IPS-15b (cell line): ENCODE results near the gene IAH1.

Experiments
- H3K27me3 ChIP-seq: one replicate; pipeline ENCODE4 v1.6.1; 2013; ENCODE audit warnings: low read length; ENCODE audit not compliant: control insufficient read depth, insufficient read depth
- H3K36me3 ChIP-seq: one replicate; pipeline ENCODE4 v1.6.1; 2013; ENCODE audit warnings: low read length; ENCODE audit not compliant: control insufficient read depth, insufficient read depth
- H3K4me1 ChIP-seq: one replicate; pipeline ENCODE4 v1.6.1; 2013; ENCODE audit warnings: mild to moderate bottlenecking, low read length; ENCODE audit not compliant: control insufficient read depth, insufficient read depth
- H3K4me3 ChIP-seq: one replicate; pipeline ENCODE4 v1.5.1; 2013; ENCODE audit warnings: low read depth, low read length
- H3K9ac ChIP-seq: one replicate; pipeline ENCODE4 v1.6.1; 2013; ENCODE audit warnings: low read depth, mild to moderate bottlenecking, low read length
- H3K9me3 ChIP-seq: one replicate; pipeline ENCODE4 v1.6.1; 2013; ENCODE audit warnings: mild to moderate bottlenecking, low read length; ENCODE audit not compliant: control insufficient read depth, insufficient read depth

IAH1 gene

DNA sequence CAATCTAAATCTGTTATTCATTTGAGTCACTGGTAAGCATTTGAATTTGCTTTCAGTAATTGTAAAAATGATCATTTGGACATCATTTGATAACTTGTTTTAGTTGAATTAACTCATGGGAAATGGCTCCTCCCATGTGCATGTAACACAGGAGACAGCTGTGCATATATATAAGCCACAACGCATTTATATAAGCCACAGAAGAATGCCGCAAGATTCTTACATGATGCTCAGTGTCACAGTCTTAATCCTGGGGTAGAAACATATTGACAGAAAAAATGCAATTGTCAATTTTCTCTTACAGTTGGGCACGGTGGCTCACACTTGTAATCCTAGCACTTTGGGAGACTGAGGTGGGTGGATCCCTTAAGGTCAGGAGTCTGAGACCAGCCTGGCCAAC lies 13.3 kb upstream of the IAH1 start:
- Histone ChIP-seq H3K36me3 (peaks cover 6% of the 10 kb centered on the region), H3K4me3 (no peak overlapping the region), H3K4me1 (no peaks in the 10 kb centered on the region), H3K9me3 (no peaks in the 10 kb centered on the region), H3K27me3 (no peaks in the 10 kb centered on the region), H3K9ac (no peak overlapping the region)

DNA sequence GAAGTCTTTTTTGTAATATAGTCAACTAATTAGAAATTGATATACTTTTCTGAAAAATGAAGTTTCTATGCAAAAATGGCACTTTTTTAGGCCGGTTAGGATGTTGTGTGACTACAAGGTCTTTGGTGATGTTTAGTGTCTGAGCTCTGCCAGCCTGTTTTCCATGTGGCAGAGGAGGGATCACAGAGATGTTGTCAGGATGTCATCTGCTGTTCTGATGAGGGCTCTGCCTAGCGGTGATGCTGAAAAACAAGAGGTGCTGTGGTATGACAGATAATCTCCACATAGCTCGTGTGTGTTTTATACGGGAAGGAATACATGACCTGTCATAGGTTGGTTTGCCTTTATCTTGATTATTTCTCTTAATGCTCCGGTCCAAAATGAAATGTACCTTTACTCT lies 12.0 kb upstream of the IAH1 start:
- H3K9ac ChIP-seq: no peak overlapping the region
- peaks cover 8% of the 10 kb centered on the region for H3K36me3 ChIP-seq
- no peaks in the 10 kb centered on the region for H3K9me3 ChIP-seq
- H3K4me3 ChIP-seq: no peak overlapping the region
- no peaks in the 10 kb centered on the region for H3K27me3 ChIP-seq
- no peaks in the 10 kb centered on the region for H3K4me1 ChIP-seq

DNA sequence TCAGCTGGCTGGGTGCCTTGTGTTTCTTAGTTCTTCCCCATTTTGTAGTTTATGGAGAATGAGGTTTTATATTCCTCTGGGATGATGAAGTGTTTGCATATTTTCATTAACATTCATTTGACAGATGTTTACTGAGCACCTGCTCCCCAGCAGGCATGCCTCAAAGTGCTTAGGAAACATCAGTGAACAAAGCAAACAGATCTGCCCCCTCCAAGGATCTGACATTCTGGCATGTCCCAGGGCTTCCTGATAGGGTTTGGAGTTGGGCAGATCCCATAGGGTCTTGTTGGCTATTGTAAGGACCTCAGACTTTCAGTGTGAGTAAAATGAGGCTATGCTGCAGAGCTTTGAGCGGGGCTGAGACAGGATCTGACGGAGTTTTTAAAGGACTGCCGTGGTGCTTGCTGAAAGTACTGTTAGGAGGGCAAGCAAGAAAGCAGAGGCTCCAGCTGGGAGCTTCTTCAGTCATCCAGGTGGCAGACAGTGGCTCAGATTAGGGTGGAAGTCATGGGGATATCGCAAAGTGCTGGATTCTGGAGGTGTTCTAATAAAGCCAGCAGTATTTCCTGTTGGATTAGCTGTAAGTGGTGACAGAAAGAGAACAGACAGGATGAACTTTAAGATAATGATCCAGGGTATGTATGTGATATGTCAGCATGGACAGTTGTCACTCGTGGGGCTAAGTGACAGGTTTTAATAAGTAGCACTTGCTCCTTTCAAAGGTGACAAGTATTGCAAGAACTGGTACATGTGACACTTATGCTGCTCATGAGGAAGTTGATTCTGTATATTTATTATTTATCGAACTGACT lies 11.3 kb upstream of the IAH1 start:
- no peak overlapping the region for H3K9ac ChIP-seq
- H3K4me1 ChIP-seq: no peaks in the 10 kb centered on the region
- peaks cover 9% of the 10 kb centered on the region for H3K36me3 ChIP-seq
- no peaks in the 10 kb centered on the region for H3K27me3 ChIP-seq
- no peak overlapping the region for H3K4me3 ChIP-seq
- H3K9me3 ChIP-seq: no peaks in the 10 kb centered on the region

DNA sequence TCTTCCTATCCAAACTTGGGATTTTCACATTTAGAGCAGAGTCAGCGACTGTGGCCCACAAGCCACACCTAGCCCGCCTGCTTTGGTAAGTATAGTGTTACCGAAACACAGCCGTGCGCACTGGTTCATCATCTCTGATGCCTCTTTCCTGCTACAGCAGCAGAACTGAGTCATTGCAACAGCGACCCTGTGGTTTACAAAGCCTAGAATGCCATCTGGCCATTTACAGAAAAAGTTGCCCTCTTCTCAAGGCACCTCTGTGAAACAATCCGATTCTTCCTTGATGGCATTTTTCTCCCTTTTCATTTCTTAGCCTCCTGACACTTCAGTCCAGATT lies 10.7 kb upstream of the IAH1 start:
- Histone ChIP-seq H3K9ac (no peak overlapping the region), H3K9me3 (no peaks in the 10 kb centered on the region), H3K36me3 (peaks cover 10% of the 10 kb centered on the region), H3K4me1 (no peaks in the 10 kb centered on the region), H3K4me3 (no peak overlapping the region), H3K27me3 (no peaks in the 10 kb centered on the region)

DNA sequence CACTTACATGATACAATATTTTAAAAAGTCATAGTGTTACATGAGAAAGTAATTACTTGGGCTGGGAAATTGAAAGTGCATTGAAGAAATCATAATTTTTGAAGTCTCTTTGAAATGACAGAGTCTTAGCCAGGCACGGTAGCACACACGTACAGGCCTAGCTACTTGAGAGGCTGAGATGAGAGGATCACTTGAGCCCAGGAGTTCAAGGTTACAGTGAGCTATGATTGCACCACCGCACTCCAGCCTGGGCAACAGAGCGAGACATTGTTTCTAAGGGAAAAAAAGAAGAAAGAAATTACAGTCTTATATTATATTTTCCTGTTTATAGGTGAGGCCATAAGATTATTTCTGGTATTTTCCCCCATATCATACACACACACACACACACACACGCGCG lies 9.2 kb upstream of the IAH1 start:
- Histone ChIP-seq H3K27me3 (no peaks in the 10 kb centered on the region), H3K4me3 (no peak overlapping the region), H3K36me3 (peaks cover 18% of the 10 kb centered on the region), H3K9ac (no peak overlapping the region), H3K9me3 (no peaks in the 10 kb centered on the region), H3K4me1 (no peaks in the 10 kb centered on the region)

DNA sequence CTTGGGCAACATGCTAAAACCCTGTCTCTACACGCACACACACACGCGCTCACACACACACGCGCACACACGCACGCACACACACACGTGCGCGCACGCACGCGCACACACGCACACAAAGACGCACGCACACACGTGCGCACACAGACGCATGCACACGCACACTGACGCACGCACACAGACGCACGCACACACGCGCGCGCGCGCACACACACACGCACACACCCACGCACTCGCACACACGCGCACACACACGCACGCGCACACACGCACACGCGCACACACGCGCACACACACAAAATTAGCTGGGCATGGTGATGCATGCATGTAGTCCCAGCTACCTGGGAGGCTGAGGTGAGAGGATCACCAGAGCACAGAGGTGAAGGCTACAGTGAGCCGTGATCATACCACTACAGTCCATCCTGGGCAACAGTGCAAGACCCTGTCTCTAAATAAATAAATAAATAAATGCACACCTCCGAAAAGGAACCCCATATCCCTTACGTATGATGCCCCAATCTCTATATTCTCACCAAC lies 8.1 kb upstream of the IAH1 start:
- no peak overlapping the region for H3K9ac ChIP-seq
- H3K36me3 ChIP-seq: peaks cover 14% of the 10 kb centered on the region
- no peak overlapping the region for H3K4me3 ChIP-seq

DNA sequence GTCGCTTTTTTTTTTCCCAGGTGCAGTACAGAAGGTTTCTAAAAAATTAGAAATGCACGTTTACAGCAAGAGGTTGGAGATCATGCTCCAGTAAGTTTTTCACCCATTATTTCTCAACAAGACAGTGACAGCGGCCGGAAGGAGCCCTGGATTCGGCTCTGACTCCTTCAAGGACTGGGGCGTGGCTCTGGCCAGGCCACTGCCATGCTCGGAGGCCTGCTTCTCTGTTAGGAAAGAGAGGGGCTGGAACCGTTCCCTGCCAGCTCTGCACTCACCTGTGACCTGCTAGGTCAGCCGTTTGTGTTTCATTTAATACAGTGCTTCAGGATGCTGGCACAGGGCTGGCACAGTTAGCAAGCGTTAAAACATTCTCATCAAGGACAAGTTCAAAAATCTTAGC lies 6.7 kb upstream of the IAH1 start:
- no peaks in the 10 kb centered on the region for H3K27me3 ChIP-seq
- no peak overlapping the region for H3K9ac ChIP-seq
- no peak overlapping the region for H3K4me3 ChIP-seq
- peaks cover 14% of the 10 kb centered on the region for H3K36me3 ChIP-seq
- no peaks in the 10 kb centered on the region for H3K9me3 ChIP-seq
- no peaks in the 10 kb centered on the region for H3K4me1 ChIP-seq

More for the DNA sequence above, 8.1 kb upstream of the IAH1 start:
- Histone ChIP-seq H3K9me3 (no peaks in the 10 kb centered on the region), H3K4me1 (no peaks in the 10 kb centered on the region), H3K27me3 (no peaks in the 10 kb centered on the region)

DNA sequence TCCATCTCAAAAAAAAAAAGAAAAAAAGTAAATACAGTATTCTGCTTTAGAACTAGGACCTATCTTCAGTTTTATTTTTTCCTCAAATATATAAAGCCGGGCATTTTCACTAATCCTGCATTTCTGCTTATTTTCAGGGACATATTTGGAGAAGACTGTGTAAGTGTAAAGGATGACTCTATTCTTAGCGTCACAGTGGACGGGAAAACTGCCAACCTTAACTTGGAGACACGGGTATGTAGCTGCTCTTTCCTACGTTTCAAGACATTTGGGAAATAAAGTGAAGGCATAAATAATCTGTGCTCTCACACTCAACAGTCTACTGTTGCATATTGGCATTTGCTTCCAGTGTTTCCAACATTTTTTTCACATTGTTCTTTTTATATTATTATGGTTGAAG lies 3.1 kb upstream of the IAH1 start:
- peaks cover 11% of the 10 kb centered on the region for H3K36me3 ChIP-seq
- H3K4me3 ChIP-seq: no peak overlapping the region
- peaks cover 3% of the 10 kb centered on the region for H3K27me3 ChIP-seq
- H3K9ac ChIP-seq: no peak overlapping the region
- H3K4me1 ChIP-seq: peaks cover 5% of the 10 kb centered on the region
- no peaks in the 10 kb centered on the region for H3K9me3 ChIP-seq

DNA sequence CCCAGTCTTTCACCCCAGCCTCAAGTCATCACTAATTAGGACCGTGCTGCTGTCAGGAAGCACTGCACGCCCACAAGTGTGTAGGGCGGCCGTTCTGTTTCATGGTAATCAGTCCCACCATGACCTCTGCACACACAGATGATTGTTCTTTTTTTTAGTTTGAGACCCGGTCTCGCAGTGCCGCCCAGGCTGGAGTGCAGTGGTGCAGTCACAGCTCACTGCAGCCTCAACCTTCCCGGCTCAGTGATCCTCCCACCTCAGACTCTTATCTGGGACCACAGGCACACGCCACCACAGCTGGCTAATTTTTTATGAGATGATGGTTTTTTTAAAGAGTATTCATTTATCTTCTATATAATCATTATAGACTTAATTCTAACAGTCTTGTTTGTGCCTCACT lies 1.8 kb upstream of the IAH1 start:
- Histone ChIP-seq H3K9me3 (no peaks in the 10 kb centered on the region), H3K36me3 (peaks cover 10% of the 10 kb centered on the region), H3K27me3 (peaks cover 3% of the 10 kb centered on the region), H3K4me1 (peaks cover 7% of the 10 kb centered on the region), H3K4me3 (no peak overlapping the region), H3K9ac (no peak overlapping the region)

DNA sequence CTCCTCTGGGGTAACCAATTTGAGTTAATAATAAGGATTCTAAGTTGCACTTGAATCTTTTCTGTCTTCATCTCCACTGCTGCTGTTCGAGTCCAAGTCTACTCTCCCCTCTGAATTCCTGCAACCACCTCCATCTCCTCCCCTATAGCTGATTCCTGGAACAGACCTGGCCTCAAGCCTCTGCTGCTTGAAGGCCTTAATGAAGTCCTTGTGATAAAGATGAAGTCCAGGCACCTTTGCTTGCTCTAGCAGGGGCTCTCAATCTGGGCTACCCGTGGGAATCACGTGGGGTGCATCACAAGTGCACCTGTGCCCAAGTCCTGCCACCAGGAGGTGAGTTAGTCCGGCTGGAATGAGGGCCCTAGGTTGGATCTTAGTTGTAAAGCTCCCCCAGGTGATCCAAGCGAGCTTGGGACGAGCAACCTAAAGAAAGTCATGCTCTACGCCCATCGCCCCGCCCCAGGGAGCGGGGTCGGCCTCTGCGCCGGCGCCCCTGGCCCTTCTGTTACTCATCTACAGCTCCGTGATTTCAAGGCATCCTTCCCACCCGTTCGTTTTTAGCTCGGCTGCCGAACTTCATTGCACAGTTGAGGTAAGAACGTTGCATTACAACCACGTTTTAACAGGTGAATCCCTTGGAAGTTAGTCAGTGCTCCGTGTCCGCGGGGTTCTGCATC lies 905 bp upstream of the IAH1 start:
- Histone ChIP-seq H3K27me3 (peaks cover 3% of the 10 kb centered on the region), H3K36me3 (peaks cover 8% of the 10 kb centered on the region), H3K4me3 (peak overlapping the region; percentile 70), H3K9me3 (no peaks in the 10 kb centered on the region), H3K9ac (no peak overlapping the region), H3K4me1 (peaks cover 7% of the 10 kb centered on the region)

DNA sequence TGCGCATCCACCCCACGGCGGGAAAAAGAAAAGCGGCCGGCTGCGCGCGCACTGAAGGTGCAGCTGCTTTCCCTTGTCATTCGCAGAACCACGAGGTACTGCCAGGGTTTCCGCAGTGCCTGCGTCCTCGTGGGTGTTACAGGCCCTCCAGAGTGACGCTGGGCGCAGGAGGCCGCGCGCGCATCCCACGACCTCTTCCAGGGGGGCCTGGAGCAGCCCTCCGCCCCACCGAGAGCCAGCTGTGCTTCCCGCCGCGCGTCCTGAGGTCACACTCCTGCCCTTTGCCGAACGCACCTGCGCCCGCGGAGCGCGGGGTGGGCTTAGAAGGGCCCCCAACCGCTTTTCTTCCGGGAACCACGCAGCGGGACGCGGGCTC lies 378 bp upstream of the IAH1 start:
- Histone ChIP-seq H3K9ac (no peak overlapping the region), H3K9me3 (no peaks in the 10 kb centered on the region), H3K4me1 (peaks cover 7% of the 10 kb centered on the region), H3K36me3 (peaks cover 8% of the 10 kb centered on the region), H3K4me3 (peak overlapping the region; percentile 70), H3K27me3 (peaks cover 3% of the 10 kb centered on the region)

DNA sequence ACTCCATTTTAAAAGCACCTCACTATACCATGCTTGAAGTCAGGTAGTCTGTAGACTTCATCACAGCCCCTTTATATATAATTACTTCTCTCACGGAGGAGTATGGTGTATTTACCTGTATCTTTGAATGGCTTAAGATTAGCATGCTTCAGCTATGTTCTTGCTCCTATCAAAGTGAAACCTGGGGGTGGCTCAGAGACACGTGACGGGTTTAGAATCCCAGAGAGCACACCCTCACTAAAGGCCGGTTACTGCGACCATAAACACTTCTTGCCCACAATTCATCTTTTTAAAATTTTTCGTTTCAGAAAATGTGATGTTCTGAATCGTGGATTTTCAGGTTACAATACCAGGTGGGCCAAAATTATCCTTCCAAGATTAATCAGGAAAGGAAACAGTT lies 3.6 kb downstream of the IAH1 start:
- H3K4me3 ChIP-seq: no peak overlapping the region
- no peak overlapping the region for H3K9ac ChIP-seq
- peaks cover 7% of the 10 kb centered on the region for H3K4me1 ChIP-seq
- no peaks in the 10 kb centered on the region for H3K9me3 ChIP-seq
- no peaks in the 10 kb centered on the region for H3K36me3 ChIP-seq
- H3K27me3 ChIP-seq: peaks cover 3% of the 10 kb centered on the region
